Lower leg skin (tissue), 3 donors: ENCODE results near the gene ZNF420.

ENCODE experiments used
- POLR2A ChIP-seq, 2 donors: fragments of 450-650 bp; IDR thresholded peaks; one replicate each; pipeline ENCODE4 v1.6.1; 2016 to 2017; ENCODE audit warnings: antibody characterized with exemption in 2 of 2, mild to moderate bottlenecking in 1 of 2, moderate library complexity in 1 of 2
- TF ChIP-seq, protein P1 (sequence below), 3 donors: fragments of 450-650 bp; IDR thresholded peaks; one replicate each; pipeline ENCODE4 v1.5.1; 2016; ENCODE audit warnings: antibody characterized with exemption in 3 of 3, mild to moderate bottlenecking in 3 of 3, moderate library complexity in 2 of 3

DNA sequence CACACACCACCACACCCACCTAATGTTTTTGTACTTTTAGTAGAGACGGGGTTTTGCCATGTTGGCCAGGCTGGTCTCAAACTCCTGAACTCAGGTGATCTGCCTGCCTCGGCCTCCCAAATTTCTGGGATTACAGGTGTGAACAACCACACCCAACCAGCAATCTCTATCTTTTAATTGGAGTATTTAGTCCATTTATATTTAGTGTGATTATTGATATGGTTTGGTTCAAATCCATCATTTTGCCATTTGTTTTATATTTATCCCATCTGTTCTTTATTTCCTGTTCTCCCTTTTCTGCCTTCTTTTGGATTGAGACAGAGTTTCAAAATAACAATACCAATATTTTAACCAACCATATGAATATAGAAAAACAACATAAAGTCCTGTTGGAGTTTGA lies 4.1 kb downstream of the ZNF420 start:
- TF ChIP-seq, protein P1, sequence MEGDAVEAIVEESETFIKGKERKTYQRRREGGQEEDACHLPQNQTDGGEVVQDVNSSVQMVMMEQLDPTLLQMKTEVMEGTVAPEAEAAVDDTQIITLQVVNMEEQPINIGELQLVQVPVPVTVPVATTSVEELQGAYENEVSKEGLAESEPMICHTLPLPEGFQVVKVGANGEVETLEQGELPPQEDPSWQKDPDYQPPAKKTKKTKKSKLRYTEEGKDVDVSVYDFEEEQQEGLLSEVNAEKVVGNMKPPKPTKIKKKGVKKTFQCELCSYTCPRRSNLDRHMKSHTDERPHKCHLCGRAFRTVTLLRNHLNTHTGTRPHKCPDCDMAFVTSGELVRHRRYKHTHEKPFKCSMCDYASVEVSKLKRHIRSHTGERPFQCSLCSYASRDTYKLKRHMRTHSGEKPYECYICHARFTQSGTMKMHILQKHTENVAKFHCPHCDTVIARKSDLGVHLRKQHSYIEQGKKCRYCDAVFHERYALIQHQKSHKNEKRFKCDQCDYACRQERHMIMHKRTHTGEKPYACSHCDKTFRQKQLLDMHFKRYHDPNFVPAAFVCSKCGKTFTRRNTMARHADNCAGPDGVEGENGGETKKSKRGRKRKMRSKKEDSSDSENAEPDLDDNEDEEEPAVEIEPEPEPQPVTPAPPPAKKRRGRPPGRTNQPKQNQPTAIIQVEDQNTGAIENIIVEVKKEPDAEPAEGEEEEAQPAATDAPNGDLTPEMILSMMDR (IDR thresholded peaks at IDR 0.05): no peak
- TF ChIP-seq POLR2A (IDR thresholded peaks at IDR 0.05): no peak
